ENCODE data around the gene SAC3D1. TPM values are rescaled to one million over a fixed set of nuclear protein-coding genes. Genes with fewer than 3 reads are reported as not detected.

SAC3D1 gene
- 1.9 and 11.9 TPM in 2 replicates for total RNA-seq (2014; rRNA removed; shearing (Covaris generic); ENCODE audit: low replicate concordance)

DNA sequence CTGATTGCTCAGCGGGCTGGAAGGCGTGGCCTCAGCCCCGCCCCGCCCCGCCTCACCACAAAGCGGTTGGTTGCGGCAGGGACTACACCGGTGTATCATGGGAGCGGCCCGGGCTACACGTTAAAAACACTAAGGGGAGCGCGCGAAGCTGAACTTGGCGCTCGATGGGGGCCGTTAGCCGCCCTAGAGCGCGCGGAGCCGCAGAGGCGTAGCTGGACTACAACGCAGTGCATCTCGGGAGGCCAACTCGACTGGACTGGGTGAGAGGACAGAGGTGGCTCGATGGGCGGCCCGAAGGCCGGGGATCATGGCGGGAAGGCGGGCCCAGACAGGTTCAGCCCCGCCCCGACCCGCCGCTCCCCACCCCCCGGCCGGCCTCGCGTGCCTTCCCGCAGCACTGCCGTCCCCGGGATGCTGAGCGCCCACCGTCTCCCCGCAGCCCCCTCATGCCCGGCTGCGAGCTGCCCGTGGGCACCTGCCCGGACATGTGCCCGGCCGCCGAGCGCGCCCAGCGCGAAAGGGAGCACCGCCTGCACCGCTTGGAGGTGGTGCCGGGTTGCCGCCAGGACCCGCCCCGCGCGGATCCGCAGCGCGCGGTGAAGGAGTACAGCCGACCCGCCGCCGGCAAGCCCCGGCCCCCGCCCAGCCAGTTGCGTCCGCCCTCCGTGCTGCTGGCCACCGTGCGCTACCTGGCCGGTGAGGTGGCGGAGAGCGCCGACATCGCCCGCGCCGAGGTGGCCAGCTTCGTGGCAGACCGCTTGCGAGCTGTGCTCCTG, at the start of gene SAC3D1:
SAC3D1 (plus strand) TSS at position 364 of the 776 bp plus-strand sequence; CDS start at position 447, 83 bp downstream.
- Histone ChIP-seq H3K9ac (ENCODE audit: low read length) (peak within 1 kb of the TSS; percentile 90), H3K27ac (ENCODE audit: low read length) (peak within 1 kb of the TSS; percentile 81), H3K9me2 (replicated peaks; ENCODE audit: insufficient read depth, low read length) (no peaks in the 10 kb centered on the region), H3K79me2 (ENCODE audit: low read length) (peaks cover 12% of the 10 kb centered on the region), H3K4me2 (ENCODE audit: low read depth, low read length, poor library complexity, severe bottlenecking) (peak within 1 kb of the TSS; percentile 85), H3K9me3 (ENCODE audit: low read length) (no peaks in the 10 kb centered on the region), H3K4me3 (ENCODE audit: low read length) (peak within 1 kb of the TSS; percentile 99), H4K20me1 (ENCODE audit: insufficient read depth, low read depth, low read length) (no peaks in the 10 kb centered on the region), H2AFZ (ENCODE audit: low read length) (peak within 1 kb of the TSS; percentile 91), H3K27me3 (ENCODE audit: low read length) (no peaks in the 10 kb centered on the region), H3K36me3 (ENCODE audit: insufficient read depth, low read length) (0 out of 2 replicates have a peak, but pooled peaks cover 3% of the 10 kb centered on the region), H3K4me1 (ENCODE audit: low read length) (peaks cover 16% of the 10 kb centered on the region)
- peak; percentile 98 for DNase-seq

DNA sequence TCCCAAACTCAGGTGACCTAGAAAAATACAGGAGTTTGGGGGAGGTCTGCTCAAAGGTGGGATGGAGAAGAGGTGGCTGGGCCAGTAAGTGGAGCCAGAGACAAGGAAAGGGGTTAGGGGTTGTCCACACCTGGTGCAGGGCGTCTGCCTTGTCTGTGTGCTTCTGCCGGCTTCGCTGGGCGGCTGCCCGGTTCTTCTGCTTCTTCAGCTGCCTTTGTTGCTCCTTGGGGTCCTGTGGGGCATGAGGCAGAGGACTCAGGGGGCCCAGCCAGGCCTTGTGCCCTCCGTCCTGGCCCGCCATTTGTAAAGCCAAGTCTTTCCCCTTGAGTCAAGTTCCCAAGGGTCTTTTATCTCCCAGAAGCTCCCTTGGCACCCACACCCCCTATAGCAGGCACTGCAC, 46.7 kb upstream of the SAC3D1 start:
- Histone ChIP-seq H3K27me3 (ENCODE audit: low read length) (no peaks in the 10 kb centered on the region), H3K4me1 (ENCODE audit: low read length) (peaks cover 36% of the 10 kb centered on the region), H3K9me3 (ENCODE audit: low read length) (no peaks in the 10 kb centered on the region), H3K4me3 (ENCODE audit: low read length) (no peak overlapping the region), H3K4me2 (ENCODE audit: low read depth, low read length, poor library complexity, severe bottlenecking) (no peak overlapping the region), H2AFZ (ENCODE audit: low read length) (no peak overlapping the region), H3K9ac (ENCODE audit: low read length) (no peak overlapping the region), H3K79me2 (ENCODE audit: low read length) (no peaks in the 10 kb centered on the region), H4K20me1 (ENCODE audit: insufficient read depth, low read depth, low read length) (no peaks in the 10 kb centered on the region), H3K9me2 (replicated peaks; ENCODE audit: insufficient read depth, low read length) (no peaks in the 10 kb centered on the region), H3K36me3 (ENCODE audit: insufficient read depth, low read length) (no peaks in the 10 kb centered on the region), H3K27ac (ENCODE audit: low read length) (no peak overlapping the region)
- DNase-seq: no peak

DNA sequence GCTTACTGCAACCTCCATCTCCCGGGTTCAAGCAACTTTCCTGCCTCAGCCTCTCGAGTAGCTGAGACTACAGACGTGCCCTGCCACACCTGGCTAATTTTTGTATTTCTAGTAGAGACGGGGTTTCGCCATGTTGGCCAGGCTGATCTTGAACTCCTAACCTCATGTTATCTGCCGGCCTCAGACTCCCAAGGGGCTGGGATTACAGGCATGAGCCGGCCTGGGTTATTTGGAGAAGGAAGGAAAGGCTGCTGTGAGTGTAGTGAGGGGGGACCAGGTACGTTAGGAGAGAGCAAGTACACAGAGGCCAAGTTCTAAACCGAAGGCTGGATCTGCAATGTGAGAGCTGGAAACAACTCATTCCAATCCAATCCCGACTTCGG, 44.7 kb upstream of the SAC3D1 start:
- Histone ChIP-seq H3K9me3 (ENCODE audit: low read length) (no peaks in the 10 kb centered on the region), H4K20me1 (ENCODE audit: insufficient read depth, low read depth, low read length) (no peaks in the 10 kb centered on the region), H3K4me3 (ENCODE audit: low read length) (peak overlapping the region; percentile 25; the same call in 1 of the 2 replicates), H3K27me3 (ENCODE audit: low read length) (no peaks in the 10 kb centered on the region), H3K4me2 (ENCODE audit: low read depth, low read length, poor library complexity, severe bottlenecking) (peak overlapping the region; percentile 30), H3K79me2 (ENCODE audit: low read length) (no peaks in the 10 kb centered on the region), H2AFZ (ENCODE audit: low read length) (no peak overlapping the region), H3K36me3 (ENCODE audit: insufficient read depth, low read length) (no peaks in the 10 kb centered on the region), H3K4me1 (ENCODE audit: low read length) (peaks cover 20% of the 10 kb centered on the region), H3K27ac (ENCODE audit: low read length) (no peak overlapping the region), H3K9ac (ENCODE audit: low read length) (peak overlapping the region; percentile 22), H3K9me2 (replicated peaks; ENCODE audit: insufficient read depth, low read length) (no peaks in the 10 kb centered on the region)
- DNase-seq: no peak

DNA sequence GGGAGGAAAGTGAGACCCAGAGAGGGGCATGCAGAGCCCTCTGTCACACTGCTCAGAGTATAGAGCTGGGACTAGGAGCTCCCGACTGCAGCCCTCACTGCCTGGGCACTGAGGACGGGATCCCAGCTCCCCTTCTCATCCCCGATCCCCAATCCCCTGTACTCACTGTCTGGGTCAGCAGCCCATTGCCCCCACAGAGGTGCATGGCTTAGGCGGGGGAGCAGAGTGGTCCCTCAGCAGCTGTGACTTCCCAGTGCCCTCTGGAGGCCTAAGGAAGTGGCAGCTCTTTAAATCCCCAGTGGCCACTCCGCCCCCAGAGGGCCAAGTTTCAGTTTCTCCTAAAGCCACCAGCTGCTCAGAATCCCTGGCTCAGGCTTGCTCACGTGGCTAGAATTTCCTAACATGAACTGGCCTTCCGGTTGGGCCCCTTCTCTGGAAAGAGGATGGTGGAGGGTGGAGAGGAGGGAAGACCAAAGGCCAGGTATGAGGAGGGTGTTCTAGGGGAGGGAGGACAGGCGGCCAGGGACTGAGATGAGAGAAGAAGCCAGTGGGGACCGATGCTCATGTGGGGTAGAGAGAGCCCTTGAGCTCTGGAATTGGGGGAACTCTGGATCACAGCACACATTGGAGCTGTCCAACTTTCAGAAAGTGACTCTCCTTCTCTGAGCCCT, 44.2 kb upstream of the SAC3D1 start, which contains the start of gene BATF2:
BATF2 (minus strand) TSS at position 262 of the 671 bp plus-strand sequence; CDS start at position 205, 57 bp downstream.
- Histone ChIP-seq H3K4me3 (ENCODE audit: low read length) (peak within 1 kb of the TSS; percentile 25), H3K4me2 (ENCODE audit: low read depth, low read length, poor library complexity, severe bottlenecking) (peak within 1 kb of the TSS; percentile 30), H3K9me3 (ENCODE audit: low read length) (no peaks in the 10 kb centered on the region), H3K27ac (ENCODE audit: low read length) (no peak within 1 kb of the TSS), H3K36me3 (ENCODE audit: insufficient read depth, low read length) (no peaks in the 10 kb centered on the region), H2AFZ (ENCODE audit: low read length) (no peak within 1 kb of the TSS), H4K20me1 (ENCODE audit: insufficient read depth, low read depth, low read length) (no peaks in the 10 kb centered on the region), H3K9ac (ENCODE audit: low read length) (peak within 1 kb of the TSS; percentile 22), H3K9me2 (replicated peaks; ENCODE audit: insufficient read depth, low read length) (no peaks in the 10 kb centered on the region), H3K79me2 (ENCODE audit: low read length) (no peaks in the 10 kb centered on the region), H3K4me1 (ENCODE audit: low read length) (peaks cover 20% of the 10 kb centered on the region), H3K27me3 (ENCODE audit: low read length) (no peaks in the 10 kb centered on the region)
- DNase-seq: peak; percentile 60

DNA sequence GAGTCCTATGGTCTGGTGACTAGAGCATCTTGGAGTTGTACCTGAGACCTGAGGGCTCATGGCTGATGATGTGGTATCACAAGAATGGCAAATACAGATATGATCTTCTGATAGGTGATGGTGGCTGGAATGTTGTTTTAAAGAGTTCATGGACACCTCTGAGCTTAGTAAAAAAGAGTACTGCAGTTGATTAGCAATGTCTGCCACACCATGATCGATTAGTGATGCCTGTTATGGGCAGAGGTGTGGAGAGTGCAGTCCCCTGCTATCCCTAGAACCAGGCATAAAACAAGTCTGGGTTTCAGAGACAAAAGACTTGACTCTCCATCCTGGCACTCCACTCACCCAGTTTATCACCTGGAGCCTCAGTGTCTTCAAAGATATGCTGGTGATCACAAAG, 42.9 kb upstream of the SAC3D1 start:
- Histone ChIP-seq H3K27ac (ENCODE audit: low read length) (no peak overlapping the region), H3K9ac (ENCODE audit: low read length) (no peak overlapping the region), H2AFZ (ENCODE audit: low read length) (0 out of 2 replicates have a peak overlapping the region, but pooled peaks have one; percentile 7), H3K4me3 (ENCODE audit: low read length) (no peak overlapping the region), H4K20me1 (ENCODE audit: insufficient read depth, low read depth, low read length) (no peaks in the 10 kb centered on the region), H3K27me3 (ENCODE audit: low read length) (no peaks in the 10 kb centered on the region), H3K4me1 (ENCODE audit: low read length) (peaks cover 20% of the 10 kb centered on the region), H3K9me2 (replicated peaks; ENCODE audit: insufficient read depth, low read length) (no peaks in the 10 kb centered on the region), H3K36me3 (ENCODE audit: insufficient read depth, low read length) (no peaks in the 10 kb centered on the region), H3K4me2 (ENCODE audit: low read depth, low read length, poor library complexity, severe bottlenecking) (no peak overlapping the region), H3K9me3 (ENCODE audit: low read length) (no peaks in the 10 kb centered on the region), H3K79me2 (ENCODE audit: low read length) (no peaks in the 10 kb centered on the region)
- peak; percentile 70 for DNase-seq

DNA sequence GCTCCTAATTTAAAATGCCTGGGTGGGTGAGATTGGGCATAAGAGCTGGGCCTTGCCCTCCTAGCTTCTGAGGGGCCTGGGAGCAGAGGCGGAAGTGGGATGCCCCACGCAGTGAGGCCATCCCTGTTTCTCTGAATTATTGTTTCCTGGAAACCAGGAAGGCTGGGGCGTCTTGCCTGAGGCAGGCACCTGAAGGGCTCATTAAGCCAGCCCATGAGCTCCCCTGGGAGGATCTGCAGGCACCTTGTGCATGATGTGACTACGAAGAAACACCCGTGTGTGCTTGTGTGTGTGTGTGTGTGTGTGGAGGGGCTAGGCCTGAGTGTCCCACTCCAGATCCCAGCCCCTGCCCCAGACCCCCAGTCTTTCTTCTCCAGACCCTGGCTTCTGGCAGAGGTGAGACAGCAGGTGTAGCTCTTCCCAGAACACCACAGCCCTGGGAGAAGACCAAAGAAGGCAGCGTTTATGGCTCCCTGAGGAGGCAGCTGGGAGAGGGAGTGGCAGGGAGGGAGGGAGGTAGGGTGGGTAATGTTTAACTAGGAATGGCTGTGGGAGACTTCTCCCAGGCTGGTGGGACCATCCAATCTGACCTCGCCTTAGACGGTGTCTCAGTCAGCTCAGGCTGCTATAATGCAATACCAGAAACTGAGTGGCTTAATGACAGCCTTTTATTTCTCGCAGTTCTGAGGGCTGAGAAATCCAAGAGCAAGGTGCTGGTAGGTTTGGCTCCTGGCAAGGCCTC, 42.1 kb upstream of the SAC3D1 start:
- H2AFZ ChIP-seq (ENCODE audit: low read length): 0 out of 2 replicates have a peak overlapping the region, but pooled peaks have one; percentile 5
- H3K4me2 ChIP-seq (ENCODE audit: low read depth, low read length, poor library complexity, severe bottlenecking): no peak overlapping the region
- H3K79me2 ChIP-seq (ENCODE audit: low read length): no peaks in the 10 kb centered on the region
- no peaks in the 10 kb centered on the region for H3K9me2 ChIP-seq (replicated peaks; ENCODE audit: insufficient read depth, low read length)
- H3K27ac ChIP-seq (ENCODE audit: low read length): no peak overlapping the region
- no peak overlapping the region for H3K9ac ChIP-seq (ENCODE audit: low read length)
- no peaks in the 10 kb centered on the region for H4K20me1 ChIP-seq (ENCODE audit: insufficient read depth, low read depth, low read length)
- H3K36me3 ChIP-seq (ENCODE audit: insufficient read depth, low read length): no peaks in the 10 kb centered on the region
- H3K9me3 ChIP-seq (ENCODE audit: low read length): no peaks in the 10 kb centered on the region
- no peaks in the 10 kb centered on the region for H3K27me3 ChIP-seq (ENCODE audit: low read length)
- no peak for DNase-seq
- no peak overlapping the region for H3K4me3 ChIP-seq (ENCODE audit: low read length)
- H3K4me1 ChIP-seq (ENCODE audit: low read length): peaks cover 20% of the 10 kb centered on the region

DNA sequence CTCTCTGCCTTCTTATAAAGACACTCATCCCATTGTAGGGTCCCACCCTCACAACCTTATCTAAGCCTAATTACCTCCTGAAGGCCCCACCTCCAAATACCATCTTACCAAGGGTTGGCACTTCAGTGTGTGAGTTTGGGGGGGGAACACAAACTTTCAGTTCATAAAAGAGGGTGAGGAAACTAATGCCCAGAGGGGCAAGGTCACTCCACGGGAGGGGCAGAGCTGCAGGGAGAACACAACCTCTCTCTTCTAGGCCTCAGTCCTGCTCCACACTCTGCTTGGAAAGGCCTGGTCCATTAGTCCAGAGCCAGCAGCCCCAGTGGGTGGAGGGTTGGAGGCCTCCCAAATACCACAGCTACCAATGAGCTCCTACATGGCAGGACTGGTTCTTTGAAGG, 41.5 kb upstream of the SAC3D1 start:
- peaks cover 20% of the 10 kb centered on the region for H3K4me1 ChIP-seq (ENCODE audit: low read length)
- H3K9ac ChIP-seq (ENCODE audit: low read length): no peak overlapping the region
- no peak overlapping the region for H3K27ac ChIP-seq (ENCODE audit: low read length)
- DNase-seq: no peak
- H2AFZ ChIP-seq (ENCODE audit: low read length): no peak overlapping the region
- H3K4me3 ChIP-seq (ENCODE audit: low read length): no peak overlapping the region
- no peaks in the 10 kb centered on the region for H4K20me1 ChIP-seq (ENCODE audit: insufficient read depth, low read depth, low read length)
- H3K9me2 ChIP-seq (replicated peaks; ENCODE audit: insufficient read depth, low read length): no peaks in the 10 kb centered on the region
- no peaks in the 10 kb centered on the region for H3K36me3 ChIP-seq (ENCODE audit: insufficient read depth, low read length)
- H3K79me2 ChIP-seq (ENCODE audit: low read length): no peaks in the 10 kb centered on the region
- H3K4me2 ChIP-seq (ENCODE audit: low read depth, low read length, poor library complexity, severe bottlenecking): no peak overlapping the region
- no peaks in the 10 kb centered on the region for H3K9me3 ChIP-seq (ENCODE audit: low read length)
- no peaks in the 10 kb centered on the region for H3K27me3 ChIP-seq (ENCODE audit: low read length)

DNA sequence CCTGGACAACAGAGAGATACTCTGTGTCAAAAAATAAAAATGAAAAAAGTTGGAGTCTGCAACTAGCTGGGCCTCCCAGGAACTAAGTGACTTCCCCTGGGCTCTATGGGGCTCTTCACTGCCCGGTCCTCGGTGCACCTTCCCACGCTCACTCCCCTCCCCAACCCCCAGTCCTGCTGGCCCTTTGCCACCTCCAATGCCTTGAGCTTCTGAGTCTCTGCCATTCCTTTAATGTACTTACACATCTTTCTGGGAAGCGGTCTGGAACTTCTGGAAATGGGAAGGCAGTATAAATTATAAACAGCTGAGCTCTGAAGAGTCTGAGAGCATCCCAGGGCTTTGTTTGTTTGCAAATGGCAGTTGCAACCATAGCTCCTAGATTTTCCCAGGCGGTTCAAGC, 38.3 kb upstream of the SAC3D1 start:
- Histone ChIP-seq H3K27ac (ENCODE audit: low read length) (no peak overlapping the region), H3K36me3 (ENCODE audit: insufficient read depth, low read length) (no peaks in the 10 kb centered on the region), H2AFZ (ENCODE audit: low read length) (no peak overlapping the region), H3K79me2 (ENCODE audit: low read length) (no peaks in the 10 kb centered on the region), H3K9me2 (replicated peaks; ENCODE audit: insufficient read depth, low read length) (no peaks in the 10 kb centered on the region), H3K4me2 (ENCODE audit: low read depth, low read length, poor library complexity, severe bottlenecking) (no peak overlapping the region), H3K9ac (ENCODE audit: low read length) (no peak overlapping the region), H4K20me1 (ENCODE audit: insufficient read depth, low read depth, low read length) (no peaks in the 10 kb centered on the region), H3K4me3 (ENCODE audit: low read length) (no peak overlapping the region), H3K4me1 (ENCODE audit: low read length) (peaks cover 9% of the 10 kb centered on the region), H3K27me3 (ENCODE audit: low read length) (no peaks in the 10 kb centered on the region), H3K9me3 (ENCODE audit: low read length) (no peaks in the 10 kb centered on the region)
- DNase-seq: no peak
